ENCODE results near the gene PRG3. TPM values are rescaled to one million over a fixed set of nuclear protein-coding genes. Genes with fewer than 3 reads are reported as not detected.

The PRG3 gene
- total and polyA plus RNA-seq, 7 donors, result not detected

Other genes starting within 250 kb of the PRG3 start
- gene LRRC55, start 199.2 kb downstream of the PRG3 start, total RNA-seq, result under 1 TPM; 0.04 to 0.27 (median 0.08) TPM
- under 1 TPM; 0.05 to 0.11 (median 0.07) TPM for gene LRRC55, start 199.2 kb downstream of the PRG3 start, polyA plus RNA-seq
- 10 to 100 TPM in 1 of 4 donors, 1 to 10 TPM in 3; 3.5 to 17.0 (median 4.4) TPM for gene APLNR, start 143.9 kb downstream of the PRG3 start, total RNA-seq
- gene APLNR, start 143.9 kb downstream of the PRG3 start, polyA plus RNA-seq, result 1 to 10 TPM in 2 of 3 donors, under 1 TPM in 1; 0.75 to 3.3 (median 2.6) TPM
- gene TNKS1BP1, start 56.2 kb downstream of the PRG3 start, total RNA-seq, result 100 to 1,000 TPM in 2 of 4 donors, 10 to 100 TPM in 2; 63.9 to 288 (median 129) TPM
- gene TNKS1BP1, start 56.2 kb downstream of the PRG3 start, polyA plus RNA-seq, result 100 to 1,000 TPM in 1 of 3 donors, 10 to 100 TPM in 2; 76.9 to 121 (median 79.9) TPM
- 10 to 100 TPM; 69.0 to 94.0 (median 82.4) TPM for gene SSRP1, start 45.3 kb downstream of the PRG3 start, total RNA-seq
- gene SSRP1, start 45.3 kb downstream of the PRG3 start, polyA plus RNA-seq, result 100 to 1,000 TPM; 101 to 138 (median 125) TPM
- gene P2RX3, start 42.8 kb downstream of the PRG3 start, total RNA-seq, result under 1 TPM; 0.40 to 0.90 (median 0.43) TPM
- gene P2RX3, start 42.8 kb downstream of the PRG3 start, polyA plus RNA-seq, result under 1 TPM; 0.21 to 0.60 (median 0.30) TPM
- gene PRG2, start 9.5 kb upstream of the PRG3 start, total RNA-seq, result under 1 TPM in 1 of 4 donors, not detected in 3; 0.25 TPM
- not detected for gene PRG2, start 9.5 kb upstream of the PRG3 start, polyA plus RNA-seq
- 10 to 100 TPM; 10.6 to 18.8 (median 16.0) TPM for gene SLC43A3, start 46.0 kb upstream of the PRG3 start, total RNA-seq
- gene SLC43A3, start 46.0 kb upstream of the PRG3 start, polyA plus RNA-seq, result 10 to 100 TPM in 1 of 3 donors, 1 to 10 TPM in 2; 5.8 to 14.7 (median 6.4) TPM
- gene RTN4RL2, start 79.4 kb upstream of the PRG3 start, total RNA-seq, result 1 to 10 TPM in 1 of 4 donors, under 1 TPM in 3; 0.77 to 1.1 (median 0.84) TPM
- under 1 TPM; 0.44 to 0.61 (median 0.49) TPM for gene RTN4RL2, start 79.4 kb upstream of the PRG3 start, polyA plus RNA-seq
- gene SLC43A1, start 134.6 kb upstream of the PRG3 start, total RNA-seq, result 10 to 100 TPM in 1 of 4 donors, 1 to 10 TPM in 3; 4.1 to 15.3 (median 7.1) TPM
- gene SLC43A1, start 134.6 kb upstream of the PRG3 start, polyA plus RNA-seq, result 10 to 100 TPM in 1 of 3 donors, 1 to 10 TPM in 2; 3.5 to 13.7 (median 7.5) TPM
- 10 to 100 TPM; 55.0 to 90.0 (median 73.0) TPM for gene TIMM10, start 149.6 kb upstream of the PRG3 start, total RNA-seq
- 100 to 1,000 TPM in 2 of 3 donors, 10 to 100 TPM in 1; 97.7 to 149 (median 112) TPM for gene TIMM10, start 149.6 kb upstream of the PRG3 start, polyA plus RNA-seq
- 100 to 1,000 TPM in 1 of 4 donors, 10 to 100 TPM in 2, 1 to 10 TPM in 1; 7.6 to 118 (median 36.9) TPM for gene SMTNL1, start 156.4 kb upstream of the PRG3 start, total RNA-seq
- gene SMTNL1, start 156.4 kb upstream of the PRG3 start, polyA plus RNA-seq, result 10 to 100 TPM in 2 of 3 donors, 1 to 10 TPM in 1; 6.7 to 19.7 (median 14.9) TPM
- 10 to 100 TPM in 3 of 4 donors, 1 to 10 TPM in 1; 6.8 to 24.7 (median 12.3) TPM for gene UBE2L6, start 186.5 kb upstream of the PRG3 start, total RNA-seq
- 1 to 10 TPM; 5.3 to 9.9 (median 9.1) TPM for gene UBE2L6, start 186.5 kb upstream of the PRG3 start, polyA plus RNA-seq
- 10 to 100 TPM; 65.1 to 97.3 (median 71.2) TPM for gene SERPING1, start 216.5 kb upstream of the PRG3 start, total RNA-seq
- gene SERPING1, start 216.5 kb upstream of the PRG3 start, polyA plus RNA-seq, result 10 to 100 TPM; 42.6 to 77.2 (median 62.3) TPM